NCI-H446 treated with DMSO at 0.1 percent for 48 hours (cell line): ENCODE measurements around the gene TLCD5.

Experiments used
- DNase-seq: peaks from one replicate; lab custom pipeline; 2025; lab: John Stamatoyannopoulos, UW

Gene TLCD5

DNA sequence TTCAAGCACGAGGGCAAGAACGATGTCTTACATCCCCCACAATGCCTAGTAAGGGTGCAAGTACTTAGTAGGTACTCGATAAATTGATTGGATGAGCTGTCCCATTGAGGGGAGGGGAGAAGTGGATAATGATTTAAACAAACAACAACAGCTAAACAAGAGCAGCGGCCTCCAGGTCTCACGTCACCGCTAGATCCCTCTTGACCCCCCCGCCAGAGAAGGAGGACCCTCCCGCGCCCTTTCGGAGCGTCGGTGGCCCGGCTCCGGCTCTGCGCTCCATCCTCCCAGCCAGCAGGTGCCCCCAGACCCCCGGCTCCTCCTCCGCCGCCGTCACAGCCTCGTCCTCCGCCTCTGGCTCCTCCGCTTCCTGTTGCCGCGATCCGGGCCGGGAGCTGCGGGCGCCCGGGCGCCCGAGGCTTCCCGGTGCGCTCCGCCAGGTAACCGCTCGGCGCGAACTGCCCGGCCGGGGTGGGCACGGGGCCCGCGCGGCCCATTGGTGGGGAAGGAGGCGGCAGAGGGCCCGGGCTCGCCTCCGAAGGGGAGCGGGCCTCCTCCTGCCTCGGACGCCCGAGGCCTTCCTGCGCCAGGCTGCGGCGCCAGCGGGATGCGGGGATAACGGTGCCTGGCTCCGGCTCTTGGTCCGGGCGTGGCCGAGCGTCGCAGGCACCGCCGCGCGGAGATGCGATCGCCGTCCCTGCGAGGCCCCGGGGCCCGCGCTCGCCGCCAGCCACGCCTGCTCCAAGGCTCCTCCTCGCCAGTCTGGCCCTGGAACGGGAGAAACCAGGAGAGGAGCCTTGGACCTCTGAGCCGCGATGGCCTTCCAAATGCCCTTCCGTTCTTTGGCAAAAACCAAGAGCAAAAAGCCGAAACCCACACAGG is at the start of gene TLCD5:
TSS of gene TLCD5 (plus strand) at position 368 of the 879 bp plus-strand sequence. CDS start 2,143 bp downstream, outside the sequence.
- DNase-seq: peak; percentile 70

GRCh38 chr11:120279502-120279901 is 45.6 kb upstream of the TLCD5 start:
- DNase-seq: no peak

GRCh38 chr11:120280600-120281051 is 44.5 kb upstream of the TLCD5 start:
- no peak for DNase-seq

GRCh38 chr11:120281143-120281795 is 43.8 kb upstream of the TLCD5 start:
- no peak for DNase-seq

DNA sequence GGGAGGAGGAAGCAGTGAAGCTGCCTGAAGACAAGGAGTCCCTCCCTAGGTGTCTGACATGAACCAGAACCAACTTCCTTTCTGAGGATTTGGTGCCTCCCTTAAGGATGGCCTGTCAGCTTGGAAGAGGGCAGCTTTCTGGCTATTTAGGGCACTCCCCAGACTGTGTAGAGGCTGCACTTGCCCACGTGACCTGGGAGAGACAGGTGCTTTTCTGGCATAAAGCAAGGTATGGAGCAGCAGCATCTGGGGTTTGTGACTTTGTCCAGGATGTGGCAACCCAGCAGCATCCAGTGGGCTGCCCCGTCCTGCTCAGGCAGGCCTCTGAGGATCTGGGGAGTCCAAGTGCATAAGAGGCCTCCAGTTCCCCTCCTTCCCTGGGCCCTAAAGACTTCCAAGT is 42.0 kb upstream of the TLCD5 start:
- DNase-seq: no peak

DNA sequence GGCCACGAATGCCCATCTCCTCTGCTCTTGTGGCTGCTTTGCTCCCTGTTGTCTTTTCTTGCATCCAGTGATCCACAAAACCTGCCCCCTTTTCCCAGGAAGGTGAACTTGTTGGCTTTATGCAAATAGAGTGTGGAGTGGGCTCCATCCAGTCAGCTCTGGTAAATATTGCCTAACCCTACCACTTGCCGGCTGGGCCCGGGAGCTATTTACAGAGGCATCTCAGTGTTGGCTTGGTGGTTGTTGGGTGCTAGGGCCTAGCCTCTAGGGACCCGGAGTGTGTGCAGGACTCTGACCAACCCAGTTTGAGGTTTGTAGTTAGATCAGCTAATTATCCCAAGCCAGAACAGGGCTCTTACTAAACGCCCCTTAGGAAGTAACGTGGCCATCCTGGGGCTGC is 40.8 kb upstream of the TLCD5 start:
- DNase-seq: no peak

DNA sequence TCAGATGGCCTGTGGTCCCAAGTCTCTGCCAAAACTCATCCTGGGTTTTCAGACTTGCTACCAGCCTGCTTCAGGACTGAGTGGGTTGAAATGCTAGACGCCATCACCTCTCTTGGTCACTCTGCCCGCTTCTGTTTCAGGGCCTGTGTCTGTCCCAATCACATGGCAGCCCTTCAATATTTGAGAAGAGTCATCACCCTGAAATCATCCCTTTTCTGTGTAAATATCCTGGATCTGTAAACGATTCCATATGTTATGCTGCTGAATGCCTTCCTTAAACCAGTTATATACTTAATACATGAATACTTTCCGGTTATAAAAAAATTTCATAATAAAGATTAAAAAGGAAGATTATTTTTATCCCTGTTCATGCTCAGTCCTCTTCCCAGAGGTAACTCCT is 39.8 kb upstream of the TLCD5 start:
- no peak for DNase-seq

- no peak for DNase-seq
Observed at GRCh38 chr11:120288021-120288420, 37.1 kb upstream of the TLCD5 start.

DNA sequence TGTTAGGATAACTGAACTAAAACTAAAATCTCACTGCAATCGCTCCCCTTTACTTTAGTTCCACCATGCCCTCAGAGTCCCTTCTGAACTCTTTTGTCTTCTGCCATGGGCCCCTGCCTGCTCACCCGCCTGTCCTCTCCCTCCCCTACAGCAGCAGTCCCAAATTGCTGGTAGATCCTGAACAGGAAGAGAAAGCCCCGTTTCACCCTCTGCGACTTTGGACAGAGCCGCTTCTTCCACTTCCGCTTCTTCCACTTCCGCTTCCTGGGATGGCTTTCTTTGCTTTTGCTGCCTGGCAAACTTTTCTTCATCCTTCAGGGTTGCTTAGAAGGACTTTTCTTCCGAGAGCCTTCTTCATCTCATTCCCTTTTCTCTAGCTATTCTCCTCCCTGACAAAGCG is 35.7 kb upstream of the TLCD5 start:
- DNase-seq: no peak

DNA sequence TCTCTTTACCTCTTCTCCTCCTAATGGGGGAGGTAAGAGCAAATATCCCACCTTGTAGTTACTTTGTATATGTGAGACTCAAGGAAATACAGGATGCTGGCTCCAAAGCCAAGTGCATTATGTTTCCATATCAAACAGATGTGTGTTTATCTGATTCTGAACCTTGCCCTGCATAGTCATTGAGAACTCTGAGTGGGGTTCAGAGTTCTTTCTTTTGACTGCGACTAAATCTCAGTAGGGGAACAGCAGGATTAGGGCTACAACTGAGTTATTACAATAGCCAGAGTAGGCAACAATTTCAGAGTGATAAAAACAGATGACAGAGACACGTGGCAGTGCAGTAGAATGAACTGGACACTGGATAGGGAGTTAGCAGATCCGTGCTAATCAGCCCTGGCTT is 34.1 kb upstream of the TLCD5 start:
- DNase-seq: no peak

GRCh38 chr11:120293038-120293800 is 31.9 kb upstream of the TLCD5 start:
- no peak for DNase-seq

- DNase-seq: no peak
Observed at GRCh38 chr11:120294096-120294495, 31.0 kb upstream of the TLCD5 start.

GRCh38 chr11:120295099-120295498 is 30.0 kb upstream of the TLCD5 start:
- DNase-seq: no peak

GRCh38 chr11:120296554-120296953 is 28.5 kb upstream of the TLCD5 start:
- no peak for DNase-seq

DNA sequence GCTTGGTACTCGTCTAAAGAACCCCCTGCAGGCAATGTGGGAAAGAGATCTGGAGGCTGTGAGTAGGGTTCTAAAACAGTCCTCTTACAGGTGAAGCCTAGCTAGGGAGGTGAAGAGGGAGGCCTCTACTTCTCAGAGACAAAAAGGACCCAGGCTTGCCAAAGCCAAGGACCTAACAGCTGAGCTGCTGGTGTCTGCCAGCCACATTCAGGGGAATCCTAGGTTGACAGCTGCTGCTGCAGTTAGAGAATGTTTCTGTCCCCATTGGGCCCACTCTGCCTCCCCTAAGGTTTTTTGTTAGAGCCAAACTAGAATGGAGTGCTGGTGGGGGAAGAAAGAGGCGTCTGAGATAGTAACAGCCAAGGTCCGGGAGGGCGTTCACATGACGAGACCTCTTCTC is 26.6 kb upstream of the TLCD5 start:
- DNase-seq: no peak

DNA sequence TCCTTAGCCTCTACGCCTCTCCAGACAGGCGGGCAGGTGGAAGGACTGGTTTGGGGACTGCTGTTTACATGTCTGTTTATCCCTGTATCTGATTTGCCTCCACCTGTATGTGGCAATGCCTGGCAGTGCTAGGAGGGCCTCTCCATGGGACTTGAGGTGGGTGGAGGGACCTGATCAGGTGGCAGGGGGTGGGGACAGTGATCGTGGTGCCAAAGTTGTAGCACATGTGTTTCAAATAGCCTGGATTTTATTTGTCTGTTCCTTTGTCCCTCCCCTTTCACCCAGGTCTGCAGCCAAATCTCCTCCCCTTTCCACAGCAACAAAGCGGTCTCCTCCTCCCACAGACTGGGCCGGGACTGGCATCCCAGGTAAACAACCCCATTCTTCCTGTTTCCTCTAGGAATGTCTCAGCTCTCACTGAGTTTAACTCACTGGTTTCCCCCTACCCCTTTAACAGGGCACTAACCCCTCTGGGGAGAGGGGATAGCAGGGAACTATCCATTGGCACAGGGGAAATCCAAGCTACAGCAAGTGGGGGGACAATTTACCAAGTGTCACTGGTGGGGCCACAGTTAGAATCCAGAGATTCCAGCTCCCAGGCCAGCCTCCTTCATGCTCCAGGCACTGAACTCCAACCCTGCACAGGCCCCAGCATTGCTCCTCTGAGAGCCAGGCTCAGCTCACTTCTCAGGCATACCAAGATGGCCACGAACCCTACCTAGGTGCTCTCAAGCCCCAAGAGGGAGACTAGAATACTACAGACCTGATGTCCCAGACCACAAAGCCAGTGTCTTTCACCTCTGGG is 22.9 kb upstream of the TLCD5 start:
- DNase-seq: no peak

DNA sequence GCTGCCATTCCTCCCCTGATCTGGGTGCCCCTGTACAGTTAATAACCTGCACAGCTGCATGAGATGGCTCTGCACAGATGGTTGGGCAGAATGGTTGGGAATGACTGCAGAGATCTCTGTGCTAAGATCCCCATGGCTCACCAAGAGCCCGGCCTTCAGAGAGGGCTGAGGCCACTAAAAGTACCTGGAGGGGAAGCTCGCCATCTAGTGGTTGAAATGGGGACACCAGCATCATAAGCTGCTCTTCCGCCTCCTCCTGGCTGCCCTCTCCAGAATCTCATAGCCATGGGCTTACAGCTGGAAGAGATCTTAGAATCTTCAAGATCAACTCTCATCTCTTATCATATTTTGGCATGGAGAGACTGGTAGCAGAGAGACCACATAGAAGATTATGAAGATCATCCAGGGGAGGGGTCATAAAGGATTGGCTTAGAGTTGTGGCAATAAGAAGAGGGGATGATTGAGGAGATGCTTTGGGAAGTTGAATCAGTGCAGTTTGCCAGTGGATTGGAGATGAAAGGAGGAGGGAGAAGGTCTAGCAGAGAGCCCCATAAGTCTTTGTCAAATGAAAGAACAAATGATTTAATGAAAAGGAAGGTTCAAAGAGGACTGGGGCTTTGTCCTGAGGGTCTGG is 22.0 kb upstream of the TLCD5 start:
- DNase-seq: no peak

DNA sequence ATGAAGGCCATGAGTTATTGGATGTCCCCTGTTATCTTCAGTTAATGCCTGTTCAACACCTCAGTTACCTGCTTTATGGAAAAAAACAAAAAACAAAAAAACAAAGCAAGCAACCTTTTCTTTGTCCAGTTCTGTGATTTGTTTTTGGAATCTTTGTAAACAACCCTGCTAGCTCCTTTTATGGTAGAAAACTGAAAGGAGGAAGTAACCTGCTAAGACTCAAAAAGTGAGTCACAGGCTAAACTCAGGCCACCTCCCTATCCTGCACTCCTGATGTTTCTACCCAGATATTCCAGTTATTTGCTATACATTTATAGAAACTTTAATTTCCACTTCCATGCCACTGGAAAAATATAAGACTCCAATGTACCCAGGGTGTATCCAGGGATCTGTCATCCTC is 20.6 kb upstream of the TLCD5 start:
- no peak for DNase-seq

DNA sequence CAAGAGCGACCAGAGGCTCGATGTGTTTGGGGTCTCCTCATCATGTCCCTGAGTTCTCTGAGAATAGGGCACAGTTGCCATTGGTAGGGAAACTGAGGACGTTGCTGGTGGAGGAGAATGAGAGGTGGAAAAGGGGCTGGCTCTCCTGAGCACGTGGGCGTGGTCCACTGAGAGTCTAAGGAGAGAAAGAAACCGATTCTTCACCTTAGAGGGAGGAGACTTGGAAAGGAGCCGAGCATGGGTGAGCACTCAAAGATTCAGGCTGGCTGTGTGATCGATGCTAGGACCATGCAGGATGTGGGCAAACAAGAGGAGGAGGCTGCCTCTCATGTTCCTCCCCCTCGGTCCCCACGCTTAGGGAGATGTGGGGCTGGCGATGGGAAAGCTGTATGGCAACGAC is 19.8 kb upstream of the TLCD5 start:
- no peak for DNase-seq

DNA sequence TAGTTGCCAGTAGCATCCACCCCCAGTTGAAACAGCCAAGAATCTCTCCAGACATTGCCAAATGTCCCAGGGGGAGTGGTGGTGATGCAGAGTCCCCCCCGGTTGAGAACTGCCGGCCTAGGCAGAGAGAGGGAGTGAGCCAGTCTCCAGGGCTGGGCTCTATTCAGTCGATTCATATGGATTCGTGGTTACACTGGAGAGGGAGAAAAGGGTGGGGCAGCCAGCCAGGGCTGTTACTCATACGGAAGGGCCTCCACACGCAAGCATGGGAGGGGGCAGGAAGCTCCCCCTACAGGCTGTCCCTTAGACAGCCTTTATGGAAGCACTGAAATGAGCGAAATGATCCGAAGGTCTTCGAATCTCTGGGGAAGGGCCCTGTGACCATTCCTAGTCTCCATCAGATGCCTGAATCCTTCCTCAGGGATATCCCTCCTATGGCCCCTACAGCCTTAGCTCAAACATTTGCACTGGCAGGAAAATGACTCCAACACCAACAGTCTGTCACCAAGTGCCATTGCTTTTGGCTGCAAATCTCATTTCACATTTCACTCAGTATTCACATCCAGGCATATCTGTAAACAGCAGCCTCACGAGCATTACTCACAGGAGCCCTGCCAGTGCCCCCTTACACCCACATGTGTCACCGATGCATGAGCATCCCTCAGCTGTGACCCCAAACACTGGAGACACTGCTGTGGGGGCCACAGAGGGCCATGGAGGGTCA is 18.4 kb upstream of the TLCD5 start:
- no peak for DNase-seq

DNA sequence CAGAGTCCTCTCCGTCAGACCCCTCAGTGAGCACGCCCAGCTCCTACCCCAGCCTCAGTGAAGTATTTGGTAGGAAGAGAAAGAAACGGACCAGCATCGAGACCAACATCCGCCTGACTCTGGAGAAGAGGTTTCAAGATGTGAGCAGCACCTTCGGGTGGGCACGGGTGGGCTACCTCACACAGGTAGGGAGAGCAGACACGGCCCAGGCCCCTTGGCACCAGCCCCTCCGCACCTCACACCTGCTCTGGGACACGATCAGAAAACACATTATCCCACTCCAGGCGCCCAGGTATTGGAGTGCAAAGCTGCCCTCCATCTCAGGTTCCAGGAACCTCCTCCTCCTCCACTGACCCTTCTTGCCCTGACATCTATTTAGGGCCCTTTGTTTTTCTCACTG is 17.6 kb upstream of the TLCD5 start:
- DNase-seq: no peak
